Left renal cortex interstitium (tissue), 4 donors: ENCODE results near the gene TMEM255A. TPM values are rescaled to one million over a fixed set of nuclear protein-coding genes. Genes with fewer than 3 reads are reported as not detected.
A peak's percentile ranks its signal among the peaks of the same experiment; 100 is the strongest.

Source experiments
- DNase-seq, 4 donors: peaks; one replicate each; pipeline ENCODE4 v3.0.0-alpha.2; 2013; ENCODE audit warnings: low read depth in 4 of 4, low spot score in 2 of 4, missing footprints in 1 of 4
- polyA plus RNA-seq, 4 donors: library from polyadenylated mRNA; unstranded; fragments of 120-200 nt; gene quantifications; one replicate each; pipeline ENCODE4 v1.2.1, GENCODE V29; 2013; ENCODE audit not compliant: insufficient read length in 4 of 4

The TMEM255A gene
- polyA plus RNA-seq, 4 donors = 0.25 to 0.95 (median 0.52) TPM

- peak in 3 of 4 donors; percentile 10 to 38 (median 36) for DNase-seq
These were observed 97.6 kb downstream of the TMEM255A start for GRCh38 chrX:120213438-120214265.

Other genes with a start within 250 kb of the TMEM255A start
- under 1 TPM in 2 of 4 donors, not detected in 2; 0.14 to 0.94 TPM for gene RHOXF2B, start 233.8 kb downstream of the TMEM255A start, polyA plus RNA-seq
- 1 to 10 TPM in 2 of 4 donors, under 1 TPM in 2; 0.17 to 3.9 (median 1.6) TPM for gene RHOXF1, start 195.5 kb downstream of the TMEM255A start, polyA plus RNA-seq
- under 1 TPM in 1 of 4 donors, not detected in 3; 0.25 TPM for gene RHOXF2, start 152.8 kb downstream of the TMEM255A start, polyA plus RNA-seq
- gene ZBTB33, start 60.6 kb downstream of the TMEM255A start, polyA plus RNA-seq = 10 to 100 TPM; 22.4 to 27.5 (median 25.5) TPM
- gene ATP1B4, start 50.6 kb upstream of the TMEM255A start, polyA plus RNA-seq = under 1 TPM in 3 of 4 donors, not detected in 1; 0.04 to 0.06 (median 0.04) TPM
- gene LAMP2, start 157.8 kb upstream of the TMEM255A start, polyA plus RNA-seq = 100 to 1,000 TPM; 127 to 161 (median 148) TPM
- 10 to 100 TPM; 64.0 to 76.2 (median 69.1) TPM for gene CUL4B, start 249.5 kb upstream of the TMEM255A start, polyA plus RNA-seq